OCI-LY1 (cell line): ENCODE measurements around the gene DNHD1.

Source experiments
- H2AFZ ChIP-seq: fragments of 200-600 bp; sonication (generic), shearing (Covaris generic); 2 replicates; pipeline ENCODE4 v1.6.0; 2014; ENCODE audit warnings: antibody characterized with exemption, mild to moderate bottlenecking, low read length
- H3F3A ChIP-seq: fragments of 200-600 bp; sonication (generic), shearing (Covaris generic); 2 replicates; pipeline ENCODE4 v1.6.0; 2014; ENCODE audit warnings: mild to moderate bottlenecking, antibody characterized with exemption, low read length, moderate library complexity; ENCODE audit not compliant: insufficient read depth
- H3K27ac ChIP-seq: fragments of 200-600 bp; sonication (generic); 2 replicates; pipeline ENCODE4 v1.5.1; 2014; ENCODE audit warnings: low read length, mixed run types, mild to moderate bottlenecking, low read depth; ENCODE audit not compliant: poor library complexity, severe bottlenecking
- H3K27me3 ChIP-seq: fragments of 200-600 bp; sonication (generic); 2 replicates; pipeline ENCODE4 v1.6.0; 2014; ENCODE audit warnings: antibody characterized with exemption, mild to moderate bottlenecking, low read length, moderate library complexity; ENCODE audit not compliant: insufficient read depth
- H3K36me3 ChIP-seq: fragments of 200-600 bp; sonication (generic); 2 replicates; pipeline ENCODE4 v1.6.1; 2014; ENCODE audit warnings: mild to moderate bottlenecking, antibody characterized with exemption, low read length, moderate library complexity, mixed read lengths; ENCODE audit not compliant: insufficient read depth
- H3K4me1 ChIP-seq: fragments of 200-600 bp; sonication (generic); 2 replicates; pipeline ENCODE4 v1.5.1; 2014; ENCODE audit warnings: mild to moderate bottlenecking, low read length, moderate library complexity; ENCODE audit not compliant: insufficient read depth, severe bottlenecking
- H3K4me2 ChIP-seq: fragments of 200-600 bp; sonication (generic), shearing (Covaris generic); 2 replicates; pipeline ENCODE4 v1.6.1; 2014; ENCODE audit warnings: low read length
- H3K4me3 ChIP-seq: fragments of 200-600 bp; sonication (generic); 2 replicates; pipeline ENCODE4 v1.5.1; 2014; ENCODE audit warnings: low read length, low read depth, mild to moderate bottlenecking, mixed read lengths; ENCODE audit not compliant: poor library complexity, severe bottlenecking
- H3K79me2 ChIP-seq: fragments of 200-600 bp; shearing (Covaris generic); 2 replicates; pipeline ENCODE4 v1.6.1; 2016; ENCODE audit warnings: mixed run types, low read length, mixed read lengths; ENCODE audit not compliant: insufficient read depth
- H3K9ac ChIP-seq: fragments of 200-600 bp; sonication (generic), shearing (Covaris generic); 2 replicates; pipeline ENCODE4 v1.6.1; 2014; ENCODE audit warnings: mild to moderate bottlenecking, low read length, mixed read lengths
- H3K9me2 ChIP-seq: fragments of 200-600 bp; sonication (generic), shearing (Covaris generic); 2 replicates; pipeline ENCODE4 v1.6.1; 2014; ENCODE audit warnings: low read depth, mild to moderate bottlenecking, low read length, mixed read lengths
- H3K9me3 ChIP-seq: fragments of 200-600 bp; shearing (Covaris generic); 2 replicates; pipeline ENCODE4 v1.6.1; 2014; ENCODE audit warnings: low read length, mixed read lengths
- H4K20me1 ChIP-seq: fragments of 200-600 bp; sonication (generic), shearing (Covaris generic); 2 replicates; pipeline ENCODE4 v1.6.0; 2016; ENCODE audit warnings: mild to moderate bottlenecking, low read length; ENCODE audit not compliant: insufficient read depth
- EZH2 ChIP-seq: fragments of 200-600 bp; sonication (generic), shearing (Covaris generic); IDR thresholded peaks from 2 replicates; pipeline ENCODE4 v1.8.0; 2017; ENCODE audit warnings: borderline replicate concordance, mixed run types, mild to moderate bottlenecking, antibody characterized with exemption, low read length, moderate library complexity, mixed read lengths
- TF ChIP-seq, protein P1 (sequence below): fragments of 200-600 bp; sonication (generic), shearing (Covaris generic); IDR thresholded peaks from 2 replicates; pipeline ENCODE4 v1.5.1; 2017; ENCODE audit warnings: mild to moderate bottlenecking, antibody characterized with exemption, low read length, moderate library complexity, mixed read lengths

DNHD1 gene

DNA sequence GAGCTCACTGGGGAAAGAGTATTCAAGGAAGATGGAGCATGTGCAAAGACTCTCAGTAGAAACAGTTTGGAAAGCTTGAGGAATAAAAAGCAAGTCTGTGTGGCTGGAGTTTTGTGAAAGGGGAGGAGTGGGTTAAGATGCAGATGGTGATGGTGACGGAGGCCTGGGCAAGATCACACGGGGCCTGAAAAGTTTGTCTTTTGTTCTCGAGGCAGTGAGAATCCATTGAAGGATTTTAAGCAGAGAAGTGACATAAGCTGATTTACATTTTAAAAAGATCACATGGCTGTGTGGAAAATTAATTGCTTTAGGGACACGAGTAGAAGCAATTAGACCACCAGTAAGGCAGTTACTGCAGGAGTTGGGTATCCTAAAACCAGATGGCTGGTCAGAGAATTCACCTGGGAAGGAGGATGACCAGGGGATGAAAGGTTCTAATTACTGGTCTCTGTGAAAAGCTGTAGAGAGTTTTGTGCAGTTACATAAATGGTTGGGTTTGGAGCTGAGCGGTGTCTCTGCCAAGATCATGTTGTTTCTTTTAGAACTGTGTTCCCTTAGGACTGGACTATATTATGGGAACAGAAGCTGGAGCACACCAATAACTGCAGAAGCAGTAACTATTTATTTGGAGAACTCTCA is 99.3 kb downstream of the DNHD1 start:
- Histone ChIP-seq H3K36me3 (peaks cover 96% of the 10 kb centered on the region), H3K4me1 (no peaks in the 10 kb centered on the region), H3K27ac (no peak overlapping the region), H3K4me2 (no peak overlapping the region), H3K9me3 (no peaks in the 10 kb centered on the region), H3K9ac (no peak overlapping the region), H4K20me1 (no peaks in the 10 kb centered on the region), H3K27me3 (no peaks in the 10 kb centered on the region), H3K4me3 (no peak overlapping the region), H3F3A (no peaks in the 10 kb centered on the region), H3K9me2 (no peaks in the 10 kb centered on the region), H3K79me2 (no peaks in the 10 kb centered on the region), H2AFZ (no peak overlapping the region)
- TF ChIP-seq EZH2 = no peak
- TF ChIP-seq, protein P1, sequence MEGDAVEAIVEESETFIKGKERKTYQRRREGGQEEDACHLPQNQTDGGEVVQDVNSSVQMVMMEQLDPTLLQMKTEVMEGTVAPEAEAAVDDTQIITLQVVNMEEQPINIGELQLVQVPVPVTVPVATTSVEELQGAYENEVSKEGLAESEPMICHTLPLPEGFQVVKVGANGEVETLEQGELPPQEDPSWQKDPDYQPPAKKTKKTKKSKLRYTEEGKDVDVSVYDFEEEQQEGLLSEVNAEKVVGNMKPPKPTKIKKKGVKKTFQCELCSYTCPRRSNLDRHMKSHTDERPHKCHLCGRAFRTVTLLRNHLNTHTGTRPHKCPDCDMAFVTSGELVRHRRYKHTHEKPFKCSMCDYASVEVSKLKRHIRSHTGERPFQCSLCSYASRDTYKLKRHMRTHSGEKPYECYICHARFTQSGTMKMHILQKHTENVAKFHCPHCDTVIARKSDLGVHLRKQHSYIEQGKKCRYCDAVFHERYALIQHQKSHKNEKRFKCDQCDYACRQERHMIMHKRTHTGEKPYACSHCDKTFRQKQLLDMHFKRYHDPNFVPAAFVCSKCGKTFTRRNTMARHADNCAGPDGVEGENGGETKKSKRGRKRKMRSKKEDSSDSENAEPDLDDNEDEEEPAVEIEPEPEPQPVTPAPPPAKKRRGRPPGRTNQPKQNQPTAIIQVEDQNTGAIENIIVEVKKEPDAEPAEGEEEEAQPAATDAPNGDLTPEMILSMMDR = no peak

- Histone ChIP-seq H3K79me2 (peaks cover 19% of the 10 kb centered on the region), H2AFZ (no peak overlapping the region), H3K4me2 (no peak overlapping the region), H3K9me2 (no peaks in the 10 kb centered on the region), H3K27me3 (no peaks in the 10 kb centered on the region), H3F3A (no peaks in the 10 kb centered on the region), H3K4me3 (no peak overlapping the region), H4K20me1 (no peaks in the 10 kb centered on the region), H3K36me3 (peaks cover 79% of the 10 kb centered on the region), H3K9ac (no peak overlapping the region), H3K27ac (no peak overlapping the region), H3K4me1 (peaks cover 13% of the 10 kb centered on the region), H3K9me3 (no peaks in the 10 kb centered on the region)
- TF ChIP-seq, protein P1 = no peak
- TF ChIP-seq EZH2 = no peak
These were observed 101.5 kb downstream of the DNHD1 start for GRCh38 chr11:6598555-6598954.

- H2AFZ ChIP-seq = no peak overlapping the region
- no peaks in the 10 kb centered on the region for H3K9me3 ChIP-seq
- H3K36me3 ChIP-seq = peaks cover 70% of the 10 kb centered on the region
- no peak overlapping the region for H3K4me3 ChIP-seq
- no peaks in the 10 kb centered on the region for H3K9me2 ChIP-seq
- H3K4me1 ChIP-seq = peaks cover 16% of the 10 kb centered on the region
- H3K79me2 ChIP-seq = peaks cover 19% of the 10 kb centered on the region
- H3F3A ChIP-seq = no peaks in the 10 kb centered on the region
- no peaks in the 10 kb centered on the region for H3K27me3 ChIP-seq
- H3K9ac ChIP-seq = no peak overlapping the region
- H3K27ac ChIP-seq = no peak overlapping the region
- no peaks in the 10 kb centered on the region for H4K20me1 ChIP-seq
- no peak for TF ChIP-seq EZH2
- TF ChIP-seq, protein P1 = no peak
- H3K4me2 ChIP-seq = no peak overlapping the region
These were observed 102.4 kb downstream of the DNHD1 start for GRCh38 chr11:6599449-6599848.
